HK-2 (cell line): ENCODE results near the gene GRK5.
"Not testable (repeated sequence)": the region's sequence is repeated elsewhere in the genome, so short reads cannot be mapped to it uniquely, and the experiment has no call there.

Experiments used
- DNase-seq: peaks from one replicate; pipeline ENCODE4 v3.0.0-alpha.2; 2018; ENCODE audit not compliant: unreplicated experiment

Gene GRK5

GRCh38 chr10:119274519-119275045 is 67.2 kb downstream of the GRK5 start:
- no peak for DNase-seq

DNA sequence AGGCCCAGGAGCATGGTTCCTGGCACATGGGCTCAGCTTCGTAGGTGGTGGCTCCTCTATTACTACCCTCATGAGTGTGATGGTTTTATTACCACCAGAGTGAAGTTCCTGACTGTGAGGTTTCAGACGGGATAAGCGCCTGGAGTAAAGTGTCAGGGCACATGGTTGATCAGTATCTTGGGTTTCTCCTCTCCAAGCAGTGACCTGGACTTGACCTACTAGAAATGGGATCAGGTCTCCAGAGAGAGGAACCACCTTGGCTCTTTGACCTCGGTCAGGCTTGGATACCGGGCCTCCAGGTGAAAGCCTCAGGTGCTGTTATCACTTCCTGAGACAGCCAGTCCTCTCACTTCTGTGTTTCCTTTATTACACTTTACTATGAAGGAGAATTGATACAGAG is 67.7 kb downstream of the GRK5 start:
- DNase-seq = no peak

DNA sequence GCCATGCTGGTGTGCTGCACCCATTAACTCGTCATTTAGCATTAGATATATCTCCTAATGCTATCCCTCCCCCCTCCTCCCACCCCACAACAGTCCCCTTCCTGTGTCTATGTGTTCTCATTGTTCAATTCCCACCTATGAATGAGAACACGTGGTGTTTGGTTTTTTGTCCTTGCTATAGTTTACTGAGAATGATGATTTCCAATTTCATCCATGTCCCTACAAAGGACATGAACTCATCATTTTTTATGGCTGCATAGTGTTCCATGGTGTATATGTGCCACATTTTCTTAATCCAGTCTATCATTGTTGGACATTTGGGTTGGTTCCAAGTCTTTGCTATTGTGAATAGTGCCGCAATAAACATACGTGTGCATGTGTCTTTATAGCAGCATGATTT is 68.8 kb downstream of the GRK5 start:
- not testable (repeated sequence) for DNase-seq

DNA sequence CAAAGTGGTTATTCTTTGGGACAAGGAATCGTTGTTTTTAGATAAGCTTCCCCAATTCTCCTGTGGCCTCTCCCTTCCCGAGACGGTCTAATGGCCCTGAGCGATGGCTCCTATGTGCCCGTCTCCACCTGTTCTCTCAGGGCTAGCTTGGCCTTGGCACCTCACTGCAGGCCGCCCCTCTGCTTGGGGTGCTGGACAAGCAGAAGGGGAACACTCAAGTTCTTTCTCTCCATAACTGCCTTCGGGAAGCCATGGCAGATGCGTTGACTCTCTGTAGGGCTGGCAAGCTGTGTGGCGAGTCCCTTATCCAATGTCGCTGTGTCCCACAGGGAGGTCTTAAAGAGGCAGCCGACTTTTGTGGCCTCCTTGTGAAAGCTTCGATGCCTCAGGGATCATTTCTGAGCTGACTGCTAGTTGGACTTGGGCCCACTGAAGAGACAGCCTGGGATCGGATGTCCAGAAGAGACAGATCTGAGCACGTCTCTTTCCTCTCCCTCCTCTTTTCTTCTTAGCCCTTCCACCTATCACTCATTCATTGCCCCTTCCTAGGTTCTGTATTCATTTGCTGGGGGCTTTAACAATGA is 70.8 kb downstream of the GRK5 start:
- no peak for DNase-seq

DNA sequence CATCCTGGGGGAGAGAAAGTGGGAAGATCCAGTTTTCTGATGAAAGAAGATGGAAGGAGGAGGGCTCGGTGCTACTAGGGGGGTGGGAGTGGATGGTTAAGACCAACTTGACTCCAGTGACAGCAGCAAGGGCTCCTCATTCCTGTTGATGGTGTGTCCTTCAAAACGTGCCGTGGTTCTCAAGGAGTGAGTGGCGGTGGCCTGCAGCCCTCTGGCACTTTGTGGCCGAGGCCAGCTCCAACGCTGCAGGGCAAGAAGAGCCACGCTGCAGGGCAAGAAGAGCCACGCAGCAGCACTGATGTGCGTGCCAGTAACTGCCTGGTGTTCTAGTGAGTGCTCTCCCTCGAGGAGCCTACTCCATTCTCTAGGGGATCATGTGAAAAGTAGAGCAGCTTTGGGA is 72.1 kb downstream of the GRK5 start:
- DNase-seq = no peak

- DNase-seq = no peak
Observed at GRCh38 chr10:119281581-119282071, 74.3 kb downstream of the GRK5 start.

DNA sequence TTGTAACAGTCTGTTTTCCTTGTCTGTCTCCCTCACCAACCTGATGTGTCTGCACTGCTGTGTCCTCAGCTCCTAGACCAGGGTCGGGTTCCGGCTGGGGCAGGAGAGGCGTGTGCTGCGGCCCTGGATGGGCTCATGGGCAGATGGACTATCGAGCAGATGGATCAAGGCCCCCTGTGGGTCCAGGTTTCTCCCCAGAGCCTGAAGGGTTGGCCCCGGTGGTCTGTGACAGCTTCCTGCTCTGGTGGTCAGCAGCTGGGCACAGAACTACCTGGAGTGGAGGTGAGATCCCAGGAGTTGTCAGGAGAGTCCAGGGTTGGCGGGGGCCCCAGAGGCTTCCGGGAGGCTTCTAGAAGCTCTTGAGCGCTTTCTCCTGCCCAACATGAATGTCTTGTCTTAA is 75.1 kb downstream of the GRK5 start:
- DNase-seq = no peak

DNA sequence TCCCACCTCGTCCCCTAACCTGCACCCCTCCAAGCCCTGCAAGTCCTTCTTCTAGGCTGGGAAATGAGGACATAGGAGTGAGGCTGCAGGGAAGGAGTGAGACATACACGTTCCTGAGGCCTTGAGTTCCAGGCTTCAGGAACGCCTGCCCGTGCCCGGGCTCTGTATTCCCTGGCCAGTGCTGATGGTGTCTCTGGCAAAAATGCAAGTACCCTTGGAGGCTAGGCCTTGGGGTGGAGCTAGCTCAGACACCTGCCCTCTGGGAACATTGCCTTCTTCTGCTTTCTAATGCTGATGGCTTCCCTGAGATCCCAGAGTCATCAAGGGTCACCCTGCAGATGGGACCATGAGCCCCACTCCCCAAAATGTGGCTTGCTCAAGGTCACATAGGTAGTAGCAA is 76.0 kb downstream of the GRK5 start:
- DNase-seq = no peak

- no peak for DNase-seq
Observed at GRCh38 chr10:119283818-119284217, 76.4 kb downstream of the GRK5 start.

DNA sequence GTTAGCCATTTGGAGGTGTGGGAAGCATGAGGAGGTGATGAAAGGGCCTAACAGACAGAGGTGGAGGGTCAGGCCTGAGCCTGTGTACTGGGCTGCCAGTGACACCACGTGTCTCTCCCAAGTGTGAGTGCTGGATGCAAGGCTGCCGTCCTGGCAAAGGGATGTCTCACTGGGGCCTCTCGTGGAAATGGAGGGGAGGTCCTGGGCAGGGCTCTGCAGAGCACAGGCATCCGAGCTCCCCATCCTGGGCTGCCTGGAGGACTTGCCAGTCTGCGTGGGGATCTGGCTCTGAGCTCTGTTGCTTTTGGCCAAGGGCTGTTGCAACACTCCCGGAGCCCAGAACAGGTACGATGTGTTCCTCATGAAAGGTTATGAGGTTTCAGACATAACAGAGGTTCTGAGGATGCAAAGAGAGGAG is 77.3 kb downstream of the GRK5 start:
- DNase-seq = no peak

DNA sequence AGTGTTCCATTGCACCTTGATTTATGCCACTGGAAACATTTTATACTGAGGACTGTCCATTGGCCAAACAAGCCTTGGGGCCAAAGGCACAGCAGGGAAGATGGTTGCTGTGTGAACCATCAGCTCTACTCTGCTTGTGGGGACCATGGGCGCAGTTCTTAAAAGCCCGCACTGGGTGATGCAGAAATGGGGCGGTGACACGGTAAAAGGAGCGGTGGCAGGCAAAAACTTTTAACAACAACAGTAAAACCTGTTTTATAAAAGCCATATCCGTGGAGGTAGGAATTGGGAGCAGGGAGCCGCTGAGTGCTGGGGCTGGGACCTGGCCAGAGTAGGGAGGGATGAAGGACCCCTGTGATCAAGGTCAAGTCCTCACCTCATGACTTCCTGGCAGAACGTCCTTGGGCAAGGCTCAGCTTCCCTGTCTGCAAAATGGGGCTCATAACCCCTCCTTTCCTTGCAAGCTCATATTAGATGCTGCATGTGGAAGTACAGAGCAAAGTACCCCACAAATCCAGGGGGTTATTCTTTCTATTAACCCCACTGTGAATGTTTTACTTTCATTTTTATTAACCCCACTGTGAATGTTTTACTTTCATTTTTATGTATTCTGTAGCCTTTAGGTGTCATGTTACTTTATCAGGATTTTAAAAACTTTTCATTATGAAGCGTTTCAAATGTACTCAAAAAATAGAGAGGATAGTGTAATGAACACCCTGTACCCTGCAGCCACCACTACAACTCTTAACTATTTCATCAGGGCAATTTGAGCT is 78.3 kb downstream of the GRK5 start:
- no peak for DNase-seq

GRCh38 chr10:119286516-119286915 is 79.1 kb downstream of the GRK5 start:
- DNase-seq = no peak

DNA sequence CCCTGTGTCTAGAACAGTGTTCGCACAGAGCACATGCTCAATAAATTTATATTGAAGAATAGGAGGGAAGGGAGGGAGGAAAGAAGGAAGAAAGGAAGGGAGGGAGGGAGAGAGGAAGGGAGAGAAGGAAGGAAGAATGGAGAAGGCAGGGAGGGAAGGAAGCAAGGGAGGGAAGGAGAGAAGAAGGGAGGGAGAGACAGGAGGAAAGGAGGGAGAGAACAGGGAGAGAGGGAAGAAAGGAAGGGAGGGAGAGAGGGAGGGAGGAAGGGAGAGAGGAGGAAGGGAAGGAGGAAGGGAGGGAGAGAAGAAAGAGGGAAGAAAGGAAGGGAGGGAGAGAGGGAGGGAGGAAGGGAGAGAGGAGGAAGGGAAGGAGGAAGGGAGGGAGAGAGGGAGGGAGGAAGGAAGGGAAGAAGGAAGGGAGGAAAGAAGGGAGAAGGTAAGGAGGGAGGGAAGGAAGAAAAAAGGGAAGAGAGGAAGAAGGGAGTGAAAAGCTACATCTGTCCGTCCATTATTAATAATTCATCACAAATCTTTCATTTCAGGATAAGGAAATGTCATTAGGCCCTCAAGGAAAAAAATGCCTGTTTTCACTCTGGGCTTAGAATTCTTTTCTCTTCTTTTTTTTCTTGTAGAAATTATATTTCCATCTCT is 79.7 kb downstream of the GRK5 start:
- DNase-seq = no peak

GRCh38 chr10:119288574-119289001 is 81.2 kb downstream of the GRK5 start:
- DNase-seq = no peak

- DNase-seq = no peak
Observed at GRCh38 chr10:119289227-119289920, 82.0 kb downstream of the GRK5 start.

DNA sequence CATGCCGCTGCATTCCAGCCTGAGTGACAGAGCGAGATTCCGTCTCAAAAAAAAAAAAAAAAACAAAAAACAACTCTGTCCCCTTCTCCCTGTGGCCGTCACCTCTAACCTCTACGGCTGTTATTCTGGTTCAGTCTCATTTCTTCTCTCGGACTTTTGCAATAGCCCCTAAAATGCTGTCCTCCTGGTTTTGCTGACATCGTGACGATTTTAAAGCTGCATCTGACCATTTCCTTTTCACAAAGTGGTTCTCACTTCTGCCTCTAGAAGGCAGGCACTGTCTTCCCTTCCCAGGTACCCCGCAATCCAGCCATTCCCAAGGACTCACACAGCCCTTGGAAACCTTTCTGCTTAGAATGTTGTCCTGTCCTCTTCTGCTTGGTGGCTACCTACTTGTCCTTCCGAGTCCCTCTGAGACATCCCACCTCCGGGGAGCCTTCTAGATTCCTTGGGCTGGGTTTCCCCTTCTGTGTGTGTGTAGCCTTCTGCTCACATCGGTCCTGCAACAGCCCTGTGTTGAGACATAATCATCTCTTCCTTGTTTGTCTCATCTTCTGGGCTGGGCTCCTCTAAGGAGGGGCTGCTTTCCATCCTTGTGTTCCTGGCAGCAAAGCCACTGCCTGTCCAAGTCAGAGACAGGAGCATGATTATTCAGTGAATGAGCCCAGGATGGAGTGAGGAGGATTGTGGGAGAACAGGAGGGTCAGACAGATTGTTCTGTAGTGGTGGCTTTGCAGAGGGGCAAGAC is 83.1 kb downstream of the GRK5 start:
- DNase-seq = no peak

DNA sequence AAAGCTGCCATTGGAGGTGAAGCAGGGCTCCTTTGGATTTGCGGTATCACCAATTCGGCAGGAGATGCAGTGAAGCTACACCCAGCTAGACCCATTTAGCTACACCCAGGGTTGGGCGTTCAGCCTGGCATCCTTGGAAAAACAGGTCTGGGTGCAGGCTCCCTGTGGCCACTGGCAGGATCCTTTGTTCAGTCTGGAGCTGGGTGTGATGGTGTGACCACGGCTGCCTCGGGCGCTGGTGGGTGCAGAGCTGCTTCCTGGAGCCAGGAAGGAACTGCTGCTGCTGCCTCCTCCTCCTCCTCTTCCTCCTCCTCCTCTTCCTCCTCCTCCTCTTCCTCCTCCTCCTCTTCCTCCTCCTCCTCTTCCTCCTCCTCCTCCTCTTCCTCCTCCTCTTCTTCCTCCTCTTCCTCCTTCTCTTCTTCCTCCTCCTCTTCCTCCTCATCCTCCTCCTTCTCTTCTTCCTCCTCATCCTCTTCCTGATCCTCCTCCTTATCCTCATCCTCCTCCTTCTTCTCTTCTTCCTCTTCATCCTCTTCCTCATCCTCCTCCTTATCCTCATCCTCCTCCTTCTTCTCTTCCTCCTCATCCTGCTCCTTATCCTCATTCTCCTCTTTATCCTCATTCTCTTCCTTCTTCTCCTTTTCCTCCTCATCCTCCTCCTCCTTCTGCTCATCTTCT is 84.0 kb downstream of the GRK5 start:
- no peak for DNase-seq

DNA sequence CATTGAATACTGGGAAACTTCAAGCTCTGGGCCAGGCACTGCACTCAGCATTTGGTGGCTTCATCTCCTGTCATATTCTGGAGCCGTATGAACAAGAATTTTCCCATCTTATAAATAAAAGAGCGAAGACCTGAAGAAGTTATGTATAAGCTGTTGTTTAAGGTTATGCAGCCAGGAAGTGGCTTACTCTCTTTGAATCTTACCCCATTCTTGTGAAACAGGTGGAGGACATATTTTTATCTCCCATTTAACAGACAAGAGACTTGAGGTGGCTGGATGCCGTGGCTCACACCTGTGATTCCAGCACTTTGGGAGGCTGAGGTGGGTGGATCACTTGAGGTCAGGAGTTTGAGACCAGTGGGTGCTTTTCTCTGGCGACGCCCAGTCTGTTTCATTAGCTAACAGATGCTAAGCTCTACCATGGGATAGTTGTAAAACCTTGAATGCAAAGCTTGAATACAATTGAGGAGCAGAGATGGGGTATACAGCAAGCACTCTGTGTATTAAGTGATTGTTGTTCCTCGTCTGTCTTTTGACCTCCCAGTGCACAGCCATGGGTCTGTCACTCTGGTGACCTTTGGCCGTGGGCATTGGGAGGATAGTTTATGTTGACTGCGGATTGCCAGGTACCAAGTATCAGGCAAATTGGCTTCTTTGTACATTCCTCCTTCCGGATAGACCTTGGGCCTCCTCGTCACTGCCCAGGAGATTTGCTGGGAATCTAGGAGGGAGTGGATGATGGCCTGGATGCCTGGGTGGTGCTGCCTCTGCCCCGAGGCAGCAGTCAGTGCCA is 85.8 kb downstream of the GRK5 start:
- no peak for DNase-seq

- no peak for DNase-seq
Observed at GRCh38 chr10:119296703-119297102, 89.3 kb downstream of the GRK5 start.
